Measurements from ENCODE around the gene MMRN1.

Gene MMRN1

GRCh38 chr4:89913623-89914022, 19.0 kb downstream of the MMRN1 start:
- DNase-seq, result no peak

GRCh38 chr4:89914609-89915550, 20.2 kb downstream of the MMRN1 start:
- DNase-seq, result no peak

GRCh38 chr4:89915937-89916336, 21.3 kb downstream of the MMRN1 start:
- no peak for DNase-seq

- DNase-seq, result no peak
Observed at GRCh38 chr4:89922848-89923416, 28.3 kb downstream of the MMRN1 start.

DNA sequence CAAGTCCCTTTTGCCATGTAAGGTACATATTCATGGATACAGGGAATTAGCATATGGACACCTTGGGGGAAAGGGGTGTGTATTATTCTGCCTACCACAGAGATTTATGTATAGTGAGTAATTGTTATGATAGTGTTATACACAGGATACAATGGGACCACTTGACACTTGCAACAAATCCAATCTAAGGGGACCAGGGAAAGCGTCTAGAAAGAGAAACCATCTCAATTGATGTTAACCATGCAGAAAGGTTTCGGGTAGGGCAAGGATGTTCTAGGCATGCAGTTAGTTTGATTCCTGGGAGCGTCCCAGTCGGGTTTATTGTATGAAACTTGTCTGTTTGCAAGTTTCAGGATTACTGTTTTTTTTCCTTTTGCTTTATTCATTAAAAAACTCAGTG, 34.2 kb downstream of the MMRN1 start:
- no peak for DNase-seq

DNA sequence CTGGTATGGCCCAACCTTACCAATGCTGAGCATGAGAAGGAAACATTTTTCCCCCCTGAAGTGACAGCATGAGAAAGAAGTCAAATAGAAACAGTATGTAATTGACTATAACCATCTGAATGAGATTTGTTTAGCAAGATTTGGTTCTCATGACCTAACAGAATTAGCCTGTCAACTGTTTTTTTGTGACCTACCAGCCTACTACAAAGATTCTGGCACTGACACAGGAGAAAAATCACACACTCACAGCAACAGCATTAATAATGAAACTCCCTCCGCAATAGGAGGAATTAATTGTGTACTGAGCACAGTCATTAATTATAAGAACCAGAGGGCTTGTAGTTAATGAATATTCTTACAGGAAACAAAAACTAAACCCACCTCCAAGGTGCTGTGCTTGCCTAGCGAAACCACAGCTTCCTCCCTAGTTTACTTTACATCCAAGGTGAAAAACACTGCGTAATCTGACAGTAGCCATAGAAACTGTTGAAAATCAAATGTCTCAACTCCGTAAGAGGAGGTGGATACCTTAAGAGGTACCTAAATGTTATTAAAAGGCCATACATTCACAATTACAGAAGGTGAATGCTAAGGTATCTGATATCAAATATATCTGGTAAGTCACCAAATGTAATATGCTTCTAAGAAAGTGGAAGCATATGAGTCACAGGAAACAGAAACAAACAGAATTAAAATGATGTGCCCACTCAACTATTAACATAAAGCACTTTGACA, 34.9 kb downstream of the MMRN1 start:
- DNase-seq, result peak; percentile 6

GRCh38 chr4:89939546-89939945, 44.9 kb downstream of the MMRN1 start:
- DNase-seq, result no peak

GRCh38 chr4:89939994-89940393, 45.3 kb downstream of the MMRN1 start:
- DNase-seq, result no peak

DNA sequence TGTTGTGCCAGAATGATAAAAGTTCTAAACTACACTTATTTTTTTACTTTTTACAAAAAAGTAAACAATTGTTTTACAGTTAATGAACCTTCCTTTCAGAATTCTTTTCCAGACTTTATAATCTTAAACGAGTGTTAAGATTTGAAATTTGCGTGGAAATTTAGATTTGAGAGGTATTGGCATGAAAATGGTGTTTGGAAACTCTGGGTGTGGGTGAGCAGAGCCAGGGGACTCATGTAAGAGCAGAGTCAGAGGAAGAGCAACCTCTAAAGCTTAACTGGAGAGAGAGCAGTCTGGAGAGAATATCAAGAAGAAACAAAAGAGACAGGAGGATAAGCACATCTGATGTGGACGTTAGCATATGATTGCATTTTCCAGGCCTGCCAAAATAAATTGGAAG, 48.2 kb downstream of the MMRN1 start:
- DNase-seq, result no peak

GRCh38 chr4:89949782-89950387, 55.2 kb downstream of the MMRN1 start:
- DNase-seq, result no peak

DNA sequence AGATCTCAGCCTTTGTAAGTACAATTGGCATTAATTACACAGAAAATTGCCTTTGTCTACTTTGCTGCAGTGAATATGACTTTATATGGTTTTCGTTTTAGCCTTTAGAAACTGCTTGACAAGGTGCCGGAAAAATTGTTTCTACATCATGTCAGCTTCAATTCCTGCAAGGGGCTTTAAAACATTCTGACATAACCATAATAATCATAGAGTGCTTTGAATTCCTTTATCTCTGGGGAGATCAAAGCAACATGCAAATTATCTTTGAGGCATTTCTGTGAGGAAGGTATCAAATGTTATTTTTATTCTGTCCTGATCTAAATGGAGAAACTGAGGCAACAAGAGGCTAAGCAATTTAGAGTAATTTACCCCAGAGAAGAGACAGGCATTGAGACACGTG, 57.8 kb downstream of the MMRN1 start:
- no peak for DNase-seq

DNA sequence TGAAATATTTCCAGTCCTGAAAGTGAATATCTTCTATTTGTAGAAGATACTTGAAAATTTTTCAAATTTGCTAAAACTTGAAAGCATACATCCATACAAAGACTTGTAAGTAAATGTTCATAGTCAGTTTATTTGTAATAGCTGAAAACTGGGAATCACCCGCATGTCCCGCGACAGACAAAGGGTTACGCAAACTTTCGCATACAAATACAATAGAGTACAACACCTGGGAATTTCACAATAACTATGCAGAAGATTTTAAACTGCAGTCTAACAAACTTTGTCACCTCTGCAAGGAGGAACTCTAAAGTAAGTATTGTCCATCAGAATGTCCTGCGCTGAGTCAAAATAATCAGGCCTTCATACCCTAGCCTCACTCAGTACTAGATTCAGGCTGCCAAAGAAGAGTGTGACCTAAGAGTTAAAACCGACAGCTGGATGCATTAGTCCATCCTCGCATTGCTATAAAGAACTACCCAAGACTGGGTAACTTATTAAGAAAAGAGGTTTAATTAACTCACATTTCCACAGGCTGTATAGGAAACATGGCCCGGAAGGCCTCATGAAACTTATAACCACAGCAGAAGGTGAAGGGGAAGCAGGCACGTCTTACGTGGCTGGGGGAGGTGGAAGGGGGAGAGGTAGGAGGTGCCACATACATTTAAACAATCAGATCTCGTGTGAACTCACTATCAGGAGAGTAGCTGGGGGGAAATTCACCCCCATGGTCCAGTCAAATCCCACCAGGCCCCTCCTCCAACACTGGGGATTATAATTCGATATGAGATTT, 60.4 kb downstream of the MMRN1 start:
- no peak for DNase-seq

- DNase-seq, result no peak
Observed at GRCh38 chr4:89957046-89957926, 62.6 kb downstream of the MMRN1 start.

GRCh38 chr4:89981789-89982334, 87.2 kb downstream of the MMRN1 start:
- DNase-seq, result no peak

- no peak for DNase-seq
Observed at GRCh38 chr4:89988268-89988667, 93.6 kb downstream of the MMRN1 start.

GRCh38 chr4:89992744-89993143, 98.1 kb downstream of the MMRN1 start:
- peak; percentile 18 for DNase-seq

DNA sequence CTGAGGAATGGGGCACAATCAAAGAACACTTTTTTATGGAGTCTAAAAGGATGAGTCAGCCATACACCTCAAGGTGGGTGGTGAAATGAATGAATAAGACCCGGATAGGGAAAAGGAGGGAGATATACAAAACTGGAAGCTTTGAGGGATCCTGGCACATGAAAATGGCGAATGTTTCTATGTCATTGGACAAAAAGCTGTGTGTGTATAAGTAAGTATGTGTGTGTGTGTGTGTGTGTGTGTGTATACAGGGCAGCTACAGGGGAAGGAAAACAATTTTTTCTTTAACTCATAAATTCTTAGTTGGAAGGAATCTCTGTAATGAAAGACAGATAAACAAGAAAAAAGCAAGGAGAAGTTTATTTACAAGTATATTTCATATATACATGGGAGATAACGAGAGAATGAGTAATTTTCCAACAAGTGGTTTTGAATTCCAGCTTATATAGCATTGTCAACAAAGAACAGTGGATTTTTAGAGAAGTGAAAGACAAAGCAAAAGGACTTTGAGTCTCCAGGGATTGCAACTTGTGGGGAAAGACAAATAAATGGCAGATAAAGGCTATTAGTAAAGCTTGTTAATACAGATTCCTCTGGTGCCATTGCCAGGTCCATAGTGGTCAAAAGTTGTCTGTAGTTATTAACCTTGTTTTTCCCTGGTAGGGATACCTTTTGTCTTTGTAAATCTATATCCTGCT, 99.7 kb downstream of the MMRN1 start:
- peak; percentile 7 for DNase-seq

DNA sequence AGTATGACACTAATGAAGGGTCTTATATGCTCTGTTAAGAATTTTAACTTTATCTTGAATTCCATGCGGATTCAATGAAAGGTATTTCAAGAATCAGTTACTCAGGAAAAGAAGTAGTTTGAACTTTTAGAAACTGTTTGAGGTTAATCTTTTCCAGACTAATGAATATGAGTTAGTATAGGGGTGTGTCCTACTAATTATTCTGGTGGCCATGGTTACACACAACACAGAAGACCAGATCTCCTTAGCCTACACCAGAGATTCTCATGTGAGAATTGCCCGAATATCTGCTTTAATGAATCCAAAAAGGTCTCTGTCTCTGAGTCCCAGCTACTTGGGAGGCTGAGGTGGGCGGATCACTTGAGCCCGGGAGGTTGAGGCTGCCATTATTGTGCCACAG, 100.4 kb downstream of the MMRN1 start:
- peak; percentile 30 for DNase-seq

DNA sequence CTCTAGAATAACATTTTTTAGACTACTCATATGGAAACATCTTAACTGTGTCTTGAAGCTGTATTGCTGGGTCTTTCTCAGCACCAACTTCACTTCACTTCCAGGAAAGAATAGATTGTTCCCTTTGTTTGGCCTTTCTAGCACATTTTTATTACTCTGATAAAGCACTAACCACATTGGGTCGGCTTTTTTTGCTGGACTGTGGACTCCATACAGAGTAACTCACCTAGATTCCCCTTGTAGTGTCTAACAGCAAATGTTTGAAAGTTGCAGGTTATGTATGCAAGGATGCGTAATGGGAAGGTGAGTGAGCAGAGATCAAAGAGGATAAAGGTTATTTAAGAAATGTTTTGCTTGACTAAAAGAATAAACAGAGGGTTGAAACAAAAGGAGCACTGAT, 101.2 kb downstream of the MMRN1 start:
- DNase-seq, result peak; percentile 8

GRCh38 chr4:89997171-89997704, 102.6 kb downstream of the MMRN1 start:
- DNase-seq, result no peak

Measured in right kidney (tissue), 1 donor.